ENCODE results near the gene TLCD2. TPM values are rescaled to one million over a fixed set of nuclear protein-coding genes. Genes with fewer than 3 reads are reported as not detected.

TLCD2 gene
- total and polyA plus RNA-seq, 4 donors: 1.2 to 7.3 (median 3.4) TPM

DNA sequence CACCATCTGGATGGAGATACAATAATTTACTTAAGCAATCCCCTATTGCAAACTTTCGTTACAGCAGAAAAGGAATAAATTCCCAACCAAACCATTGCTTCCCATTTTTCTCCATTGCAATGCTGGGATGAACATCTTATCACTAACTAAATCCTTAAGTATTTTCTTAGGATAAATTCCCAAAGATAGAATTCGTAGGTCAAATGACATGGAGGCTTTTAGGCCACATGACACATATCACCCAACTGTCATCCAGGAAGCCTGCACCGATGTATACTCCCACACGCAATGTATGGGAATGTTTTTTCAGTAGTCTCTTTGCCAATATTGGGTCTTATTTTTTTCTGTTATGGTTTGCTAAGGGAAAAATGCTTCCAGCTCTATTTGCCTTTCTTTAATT, 1.6 kb upstream of the TLCD2 start:
- peaks cover 12 to 24% (median 15%) of the 10 kb centered on the region in 4 donors for H3K36me3 ChIP-seq (ENCODE audit: control insufficient read depth in 4 of 4, insufficient read depth in 3 of 4, low read depth in 1 of 4, low read length in 3 of 4)
- whole genome bisulfite sequencing: 83% methylated on average over 4 of the region's 4 CpGs
- H3K27ac ChIP-seq (ENCODE audit: low read depth in 1 of 2, low read length in 2 of 2): no peak overlapping the region
- H3K27me3 ChIP-seq (ENCODE audit: control insufficient read depth in 4 of 4, insufficient read depth in 4 of 4, low read length in 3 of 4): no peaks in the 10 kb centered on the region
- TF ChIP-seq HNF4A (conservative IDR thresholded peaks at IDR 0.05) (no peak), RAD21 (IDR thresholded peaks at IDR 0.05) (no peak), TAF1 (conservative IDR thresholded peaks at IDR 0.05) (no peak), FOXA1 (IDR thresholded peaks at IDR 0.05) (no peak), EGR1 (IDR thresholded peaks at IDR 0.05; ENCODE audit: low read depth in 2 of 2) (no peak), YY1 (IDR thresholded peaks at IDR 0.05) (no peak), HNF4G (IDR thresholded peaks at IDR 0.05) (no peak), NR2F2 (IDR thresholded peaks at IDR 0.05) (no peak), RXRA (IDR thresholded peaks at IDR 0.05) (no peak), GABPA (IDR thresholded peaks at IDR 0.05 in 1 of 2, conservative IDR thresholded peaks at IDR 0.05 in 1 of 2) (no peak), FOXA2 (IDR thresholded peaks at IDR 0.05) (no peak)
- TF ChIP-seq, protein P1, sequence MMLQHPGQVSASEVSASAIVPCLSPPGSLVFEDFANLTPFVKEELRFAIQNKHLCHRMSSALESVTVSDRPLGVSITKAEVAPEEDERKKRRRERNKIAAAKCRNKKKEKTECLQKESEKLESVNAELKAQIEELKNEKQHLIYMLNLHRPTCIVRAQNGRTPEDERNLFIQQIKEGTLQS (IDR thresholded peaks at IDR 0.05): no peak
- TF ChIP-seq, protein P2, sequence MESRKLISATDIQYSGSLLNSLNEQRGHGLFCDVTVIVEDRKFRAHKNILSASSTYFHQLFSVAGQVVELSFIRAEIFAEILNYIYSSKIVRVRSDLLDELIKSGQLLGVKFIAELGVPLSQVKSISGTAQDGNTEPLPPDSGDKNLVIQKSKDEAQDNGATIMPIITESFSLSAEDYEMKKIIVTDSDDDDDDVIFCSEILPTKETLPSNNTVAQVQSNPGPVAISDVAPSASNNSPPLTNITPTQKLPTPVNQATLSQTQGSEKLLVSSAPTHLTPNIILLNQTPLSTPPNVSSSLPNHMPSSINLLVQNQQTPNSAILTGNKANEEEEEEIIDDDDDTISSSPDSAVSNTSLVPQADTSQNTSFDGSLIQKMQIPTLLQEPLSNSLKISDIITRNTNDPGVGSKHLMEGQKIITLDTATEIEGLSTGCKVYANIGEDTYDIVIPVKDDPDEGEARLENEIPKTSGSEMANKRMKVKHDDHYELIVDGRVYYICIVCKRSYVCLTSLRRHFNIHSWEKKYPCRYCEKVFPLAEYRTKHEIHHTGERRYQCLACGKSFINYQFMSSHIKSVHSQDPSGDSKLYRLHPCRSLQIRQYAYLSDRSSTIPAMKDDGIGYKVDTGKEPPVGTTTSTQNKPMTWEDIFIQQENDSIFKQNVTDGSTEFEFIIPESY (IDR thresholded peaks at IDR 0.05): no peak
- TF ChIP-seq, protein P3, sequence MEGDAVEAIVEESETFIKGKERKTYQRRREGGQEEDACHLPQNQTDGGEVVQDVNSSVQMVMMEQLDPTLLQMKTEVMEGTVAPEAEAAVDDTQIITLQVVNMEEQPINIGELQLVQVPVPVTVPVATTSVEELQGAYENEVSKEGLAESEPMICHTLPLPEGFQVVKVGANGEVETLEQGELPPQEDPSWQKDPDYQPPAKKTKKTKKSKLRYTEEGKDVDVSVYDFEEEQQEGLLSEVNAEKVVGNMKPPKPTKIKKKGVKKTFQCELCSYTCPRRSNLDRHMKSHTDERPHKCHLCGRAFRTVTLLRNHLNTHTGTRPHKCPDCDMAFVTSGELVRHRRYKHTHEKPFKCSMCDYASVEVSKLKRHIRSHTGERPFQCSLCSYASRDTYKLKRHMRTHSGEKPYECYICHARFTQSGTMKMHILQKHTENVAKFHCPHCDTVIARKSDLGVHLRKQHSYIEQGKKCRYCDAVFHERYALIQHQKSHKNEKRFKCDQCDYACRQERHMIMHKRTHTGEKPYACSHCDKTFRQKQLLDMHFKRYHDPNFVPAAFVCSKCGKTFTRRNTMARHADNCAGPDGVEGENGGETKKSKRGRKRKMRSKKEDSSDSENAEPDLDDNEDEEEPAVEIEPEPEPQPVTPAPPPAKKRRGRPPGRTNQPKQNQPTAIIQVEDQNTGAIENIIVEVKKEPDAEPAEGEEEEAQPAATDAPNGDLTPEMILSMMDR (IDR thresholded peaks at IDR 0.05; ENCODE audit: low read depth, low read length, missing input control): no peak
- TF ChIP-seq, protein P4, sequence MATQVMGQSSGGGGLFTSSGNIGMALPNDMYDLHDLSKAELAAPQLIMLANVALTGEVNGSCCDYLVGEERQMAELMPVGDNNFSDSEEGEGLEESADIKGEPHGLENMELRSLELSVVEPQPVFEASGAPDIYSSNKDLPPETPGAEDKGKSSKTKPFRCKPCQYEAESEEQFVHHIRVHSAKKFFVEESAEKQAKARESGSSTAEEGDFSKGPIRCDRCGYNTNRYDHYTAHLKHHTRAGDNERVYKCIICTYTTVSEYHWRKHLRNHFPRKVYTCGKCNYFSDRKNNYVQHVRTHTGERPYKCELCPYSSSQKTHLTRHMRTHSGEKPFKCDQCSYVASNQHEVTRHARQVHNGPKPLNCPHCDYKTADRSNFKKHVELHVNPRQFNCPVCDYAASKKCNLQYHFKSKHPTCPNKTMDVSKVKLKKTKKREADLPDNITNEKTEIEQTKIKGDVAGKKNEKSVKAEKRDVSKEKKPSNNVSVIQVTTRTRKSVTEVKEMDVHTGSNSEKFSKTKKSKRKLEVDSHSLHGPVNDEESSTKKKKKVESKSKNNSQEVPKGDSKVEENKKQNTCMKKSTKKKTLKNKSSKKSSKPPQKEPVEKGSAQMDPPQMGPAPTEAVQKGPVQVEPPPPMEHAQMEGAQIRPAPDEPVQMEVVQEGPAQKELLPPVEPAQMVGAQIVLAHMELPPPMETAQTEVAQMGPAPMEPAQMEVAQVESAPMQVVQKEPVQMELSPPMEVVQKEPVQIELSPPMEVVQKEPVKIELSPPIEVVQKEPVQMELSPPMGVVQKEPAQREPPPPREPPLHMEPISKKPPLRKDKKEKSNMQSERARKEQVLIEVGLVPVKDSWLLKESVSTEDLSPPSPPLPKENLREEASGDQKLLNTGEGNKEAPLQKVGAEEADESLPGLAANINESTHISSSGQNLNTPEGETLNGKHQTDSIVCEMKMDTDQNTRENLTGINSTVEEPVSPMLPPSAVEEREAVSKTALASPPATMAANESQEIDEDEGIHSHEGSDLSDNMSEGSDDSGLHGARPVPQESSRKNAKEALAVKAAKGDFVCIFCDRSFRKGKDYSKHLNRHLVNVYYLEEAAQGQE (IDR thresholded peaks at IDR 0.05): no peak
- TF ChIP-seq, protein P5, sequence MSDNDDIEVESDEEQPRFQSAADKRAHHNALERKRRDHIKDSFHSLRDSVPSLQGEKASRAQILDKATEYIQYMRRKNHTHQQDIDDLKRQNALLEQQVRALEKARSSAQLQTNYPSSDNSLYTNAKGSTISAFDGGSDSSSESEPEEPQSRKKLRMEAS (IDR thresholded peaks at IDR 0.05): no peak
- no peak for DNase-seq (ENCODE audit: low spot score)
- H3K4me3 ChIP-seq (ENCODE audit: low read depth in 1 of 3, low read length in 3 of 3): no peak overlapping the region
- no peaks in the 10 kb centered on the region for H3K9me3 ChIP-seq (ENCODE audit: control insufficient read depth in 4 of 4, low read length in 3 of 4)
- no peak overlapping the region for H3K9ac ChIP-seq (ENCODE audit: low read depth in 1 of 2, low read length in 2 of 2)
- H3K4me1 ChIP-seq (ENCODE audit: control insufficient read depth in 4 of 4, insufficient read depth in 4 of 4, low read length in 3 of 4): peaks cover 6 to 47% (median 18%) of the 10 kb centered on the region in 4 donors

Data from liver (tissue), 9 donors.